K562 (cell line): ENCODE data around the gene RBKS. TPM values are rescaled to one million over a fixed set of nuclear protein-coding genes. Genes with fewer than 3 reads are reported as not detected.

Experiments used
- ATAC-seq: fragments of 200-7000 bp; cut with Tn5 transposase; 3 replicates; pipeline ENCODE4 v1.9.1; 2020; ENCODE audit warnings: moderate library complexity
- BruUV-seq: library from RNA; stranded (reverse); fragments of 400-500 nt; replicated peaks from 2 replicates; lab custom pipeline; 2021; lab: Mats Ljungman, UMichigan
- CTCF ChIA-PET: fragments of 300-600 bp; formaldehyde crosslinking; extraction: SDS; loops from one replicate; lab custom pipeline; 2021; ENCODE audit warnings: low intra/inter-chr PET ratio; lab: Yijun Ruan, JAX
- POLR2A ChIA-PET: fragments of 300-600, 350-650 bp; sonication (Branson Sonifier 250); formaldehyde crosslinking; extraction: SDS; loops from one replicate; lab custom pipeline; 2021; ENCODE audit warnings: antibody characterized with exemption, inconsistent platforms; lab: Yijun Ruan, JAX
- DNase-seq, 4 experiments: peaks; one replicate each; pipeline versions ENCODE4 v3.0.0 to v3.0.0-alpha.2; 2011 to 2018; ENCODE audit warnings: low spot score in 3 of 4, mixed read lengths in 3 of 4; ENCODE audit errors: extremely low read depth in 1 of 4
- FAIRE-seq: peaks from 2 replicates; lab custom pipeline; 2011; peaks lifted over from hg19 to GRCh38; lab: Jason Lieb, UNC
- H2AFZ ChIP-seq: 2 replicates; pipeline ENCODE4 v1.6.0; 2011; ENCODE audit warnings: low read depth, low read length, control low read depth, inconsistent platforms
- H3K27ac ChIP-seq: fragments of 200-600 bp; 3 replicates; pipeline ENCODE4 v1.8.0; 2011; ENCODE audit warnings: low read depth, mild to moderate bottlenecking, control low read depth, inconsistent platforms, low read length, moderate library complexity, mixed read lengths; ENCODE audit errors: extremely low read depth
- H3K27me3 ChIP-seq, 2 experiments: fragments of 300-600 bp in 1 of 2; 2 replicates in 1 of 2; 3 replicates in 1 of 2; pipeline versions ENCODE4 v1.6.0 to v1.8.0; 2011; ENCODE audit warnings: inconsistent platforms in 2 of 2, low read length in 2 of 2, mild to moderate bottlenecking in 1 of 2, mixed read lengths in 1 of 2, moderate library complexity in 1 of 2; ENCODE audit not compliant: control insufficient read depth in 2 of 2, insufficient read depth in 2 of 2
- H3K36me3 ChIP-seq: fragments of 300-600 bp; 3 replicates; pipeline ENCODE4 v1.8.0; 2011; ENCODE audit warnings: mild to moderate bottlenecking, low read length, inconsistent platforms; ENCODE audit not compliant: control insufficient read depth, insufficient read depth
- H3K4me1 ChIP-seq, 2 experiments: fragments of 200-600 bp in 1 of 2; replicated peaks in 1 of 2; 2 replicates in 1 of 2; 3 replicates in 1 of 2; pipeline versions ENCODE4 v1.5.1 to v1.8.0; 2011; ENCODE audit warnings: inconsistent platforms in 2 of 2, low read length in 2 of 2, mild to moderate bottlenecking in 1 of 2, mixed read lengths in 1 of 2, moderate library complexity in 1 of 2; ENCODE audit not compliant: control insufficient read depth in 2 of 2, insufficient read depth in 2 of 2
- H3K4me2 ChIP-seq: 2 replicates; pipeline ENCODE4 v1.6.1; 2011; ENCODE audit warnings: low read length, control low read depth, inconsistent platforms, mixed read lengths; ENCODE audit not compliant: insufficient read depth
- H3K4me3 ChIP-seq: fragments of 200-600 bp; sonication (generic), shearing (Covaris generic); 2 replicates; pipeline ENCODE4 v1.5.1; 2016; ENCODE audit warnings: control low read depth, inconsistent platforms
- H3K79me2 ChIP-seq: fragments of 200-600 bp; 3 replicates; pipeline ENCODE4 v1.8.0; 2011; ENCODE audit warnings: low read length, inconsistent platforms; ENCODE audit not compliant: control insufficient read depth, insufficient read depth
- H3K9ac ChIP-seq, 2 experiments: 2 replicates each; pipeline versions ENCODE4 v1.6.0 to v1.6.1; 2011; ENCODE audit warnings: low read depth in 2 of 2, low read length in 2 of 2, control low read depth in 1 of 2, inconsistent platforms in 1 of 2, mild to moderate bottlenecking in 1 of 2, mixed read lengths in 1 of 2; ENCODE audit not compliant: insufficient read depth in 1 of 2
- H3K9me1 ChIP-seq: one replicate; pipeline ENCODE4 v1.6.0; 2011; ENCODE audit warnings: inconsistent platforms, mild to moderate bottlenecking, low read length, moderate library complexity; ENCODE audit not compliant: control insufficient read depth, insufficient read depth
- H3K9me3 ChIP-seq: replicated peaks from 2 replicates; pipeline ENCODE4 v1.5.1; 2011; ENCODE audit warnings: low read depth, low read length, inconsistent platforms; ENCODE audit not compliant: control insufficient read depth, insufficient read depth
- H4K20me1 ChIP-seq: replicated peaks from 2 replicates; pipeline ENCODE4 v1.6.1; 2011; ENCODE audit warnings: low read length, inconsistent platforms, mixed read lengths; ENCODE audit not compliant: control insufficient read depth, insufficient read depth
- HNRNPLL ChIP-seq: fragments of 200-400 bp; formaldehyde crosslinking; IDR thresholded peaks from 2 replicates; pipeline ENCODE4 v1.6.1; 2017; ENCODE audit warnings: low read length, low read depth, mild to moderate bottlenecking; ENCODE audit not compliant: poor library complexity, severe bottlenecking
- ZNF41 ChIP-seq: fragments of 250-450 bp; sonication (Bioruptor Pico); conservative IDR thresholded peaks from 2 replicates; pipeline ENCODE4 v1.4.0; 2020; ENCODE audit warnings: mild to moderate bottlenecking
- WGBS: fragments of 100-300 bp; shearing (Covaris generic); methylation state at CpG from one replicate; pipeline ENCODE4 v1.1.6; 2016; ENCODE audit warnings: low coverage, mixed read lengths; ENCODE audit not compliant: insufficient coverage; ENCODE audit errors: missing lambda C conversion rate; 5-methylcytosine and 5-hydroxymethylcytosine counted together
- in situ Hi-C: fragments of 300-500 bp; cut with MboI; formaldehyde crosslinking; loops from 4 replicates; pipeline ENCODE4 v1.15.0; 2018; ENCODE audit warnings: inconsistent platforms, mixed read lengths
- intact Hi-C: fragments of 100-400 bp; cut with micrococcal nuclease; formaldehyde crosslinking; loops from 2 replicates; pipeline ENCODE4 v1.14.2; 2022
- polyA plus RNA-seq, 8 experiments: library from polyadenylated mRNA; depleted of rRNA in 4 of 8; stranded (reverse) in 5 of 8; unstranded in 3 of 8; fragments of >200 nt; fragmentation: Nextera tagmentation in 2 of 8; fragmentation: Illumina TruSeq in 1 of 8; extraction: Ambion mirVana in 2 of 8; extraction: Trizol in 1 of 8; gene quantifications; 2 replicates each; pipeline versions ENCODE4 v1.2.1 to v1.2.3, GENCODE V29; 2011 to 2014; ENCODE audit warnings: inconsistent platforms in 1 of 8, missing spikeins in 1 of 8
- total RNA-seq, 7 experiments: library from RNA; depleted of rRNA in 6 of 7; stranded (reverse); fragments of >200 nt in 6 of 7; fragmentation: Illumina TruSeq in 2 of 7; extraction: Trizol in 2 of 7; gene quantifications; 2 replicates each; pipeline versions ENCODE4 v1.2.1 to v1.2.3, GENCODE V29; 2011 to 2021; ENCODE audit warnings: low replicate concordance in 1 of 7
- TF ChIP-seq, protein P1 (sequence below): sonication (generic); formaldehyde crosslinking; IDR thresholded peaks from 2 replicates; pipeline ENCODE4 v1.8.0; 2022; ENCODE audit warnings: missing genetic modification reagents, mild to moderate bottlenecking, borderline replicate concordance
- TF ChIP-seq, protein P2 (sequence below): fragments of 250-450 bp; sonication (Bioruptor Pico); IDR thresholded peaks from 2 replicates; pipeline ENCODE4 v1.5.1; 2021; ENCODE audit warnings: mild to moderate bottlenecking
- TF ChIP-seq, protein P3 (sequence below), 2 experiments: fragments of 450-650 bp; IDR thresholded peaks; 2 replicates each; pipeline ENCODE4 v1.6.1; 2016; ENCODE audit warnings: mild to moderate bottlenecking in 2 of 2, borderline replicate concordance in 1 of 2, low read depth in 1 of 2, moderate library complexity in 1 of 2
- TF ChIP-seq, protein P4 (sequence below): fragments of 450-650 bp; IDR thresholded peaks from 2 replicates; pipeline ENCODE4 v1.6.1; 2017; ENCODE audit warnings: mild to moderate bottlenecking, moderate library complexity

RBKS gene
- total and polyA plus RNA-seq, 9 of the 15 experiments (the other 6 are each of a cell fraction or from before 2014, with no cell fraction given): 0.06 to 0.39 (median 0.19) TPM

DNA sequence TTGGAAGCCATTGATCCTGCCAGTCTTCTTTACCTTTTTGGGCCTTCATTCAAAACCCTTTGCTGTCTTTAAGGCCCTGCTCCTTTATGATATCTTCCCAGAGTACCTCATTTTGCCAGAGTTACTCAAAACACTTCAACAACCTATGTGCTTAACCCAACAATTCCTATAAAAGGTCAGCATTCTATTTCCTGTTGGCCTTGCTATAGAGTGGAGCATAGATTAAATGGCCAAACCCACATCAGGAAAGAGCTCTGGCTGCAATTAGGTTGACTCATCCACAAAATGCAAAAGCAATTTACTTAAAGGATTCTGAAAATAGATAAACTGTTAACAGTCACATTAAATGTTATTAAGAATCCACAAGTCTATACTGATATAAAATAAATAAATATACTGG lies 97.4 kb downstream of the RBKS start (continued):
- TF ChIP-seq, protein P1, sequence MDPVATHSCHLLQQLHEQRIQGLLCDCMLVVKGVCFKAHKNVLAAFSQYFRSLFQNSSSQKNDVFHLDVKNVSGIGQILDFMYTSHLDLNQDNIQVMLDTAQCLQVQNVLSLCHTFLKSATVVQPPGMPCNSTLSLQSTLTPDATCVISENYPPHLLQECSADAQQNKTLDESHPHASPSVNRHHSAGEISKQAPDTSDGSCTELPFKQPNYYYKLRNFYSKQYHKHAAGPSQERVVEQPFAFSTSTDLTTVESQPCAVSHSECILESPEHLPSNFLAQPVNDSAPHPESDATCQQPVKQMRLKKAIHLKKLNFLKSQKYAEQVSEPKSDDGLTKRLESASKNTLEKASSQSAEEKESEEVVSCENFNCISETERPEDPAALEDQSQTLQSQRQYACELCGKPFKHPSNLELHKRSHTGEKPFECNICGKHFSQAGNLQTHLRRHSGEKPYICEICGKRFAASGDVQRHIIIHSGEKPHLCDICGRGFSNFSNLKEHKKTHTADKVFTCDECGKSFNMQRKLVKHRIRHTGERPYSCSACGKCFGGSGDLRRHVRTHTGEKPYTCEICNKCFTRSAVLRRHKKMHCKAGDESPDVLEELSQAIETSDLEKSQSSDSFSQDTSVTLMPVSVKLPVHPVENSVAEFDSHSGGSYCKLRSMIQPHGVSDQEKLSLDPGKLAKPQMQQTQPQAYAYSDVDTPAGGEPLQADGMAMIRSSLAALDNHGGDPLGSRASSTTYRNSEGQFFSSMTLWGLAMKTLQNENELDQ (CRISPR knock-in tag): no peak
- TF ChIP-seq ZNF41: no peak
- TF ChIP-seq, protein P2, sequence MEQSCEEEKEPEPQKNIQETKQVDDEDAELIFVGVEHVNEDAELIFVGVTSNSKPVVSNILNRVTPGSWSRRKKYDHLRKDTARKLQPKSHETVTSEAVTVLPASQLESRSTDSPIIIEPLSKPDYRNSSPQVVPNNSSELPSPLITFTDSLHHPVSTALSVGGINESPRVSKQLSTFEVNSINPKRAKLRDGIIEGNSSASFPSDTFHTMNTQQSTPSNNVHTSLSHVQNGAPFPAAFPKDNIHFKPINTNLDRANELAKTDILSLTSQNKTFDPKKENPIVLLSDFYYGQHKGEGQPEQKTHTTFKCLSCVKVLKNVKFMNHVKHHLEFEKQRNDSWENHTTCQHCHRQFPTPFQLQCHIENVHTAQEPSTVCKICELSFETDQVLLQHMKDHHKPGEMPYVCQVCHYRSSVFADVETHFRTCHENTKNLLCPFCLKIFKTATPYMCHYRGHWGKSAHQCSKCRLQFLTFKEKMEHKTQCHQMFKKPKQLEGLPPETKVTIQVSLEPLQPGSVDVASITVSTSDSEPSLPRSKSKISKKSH (CRISPR knock-in tag): no peak

DNA sequence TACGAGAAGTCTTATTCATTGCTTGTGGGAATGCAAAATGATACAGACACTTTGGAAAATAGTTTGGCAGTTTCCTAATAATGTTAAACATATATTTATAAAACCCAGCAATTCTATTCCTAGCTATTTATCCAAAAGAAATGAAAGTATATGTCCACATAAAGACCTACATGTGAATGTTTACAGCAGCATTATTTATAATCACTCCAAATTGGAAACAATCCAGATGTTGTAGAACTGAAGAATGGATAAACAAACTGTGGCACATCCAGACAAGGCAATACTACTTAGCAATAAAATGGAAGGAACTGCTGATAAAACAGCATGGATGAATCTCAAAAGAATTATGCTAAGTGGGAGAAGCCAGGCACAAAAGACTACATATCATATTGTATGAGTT lies 99.4 kb downstream of the RBKS start:
- Histone ChIP-seq H3K4me3 (no peak overlapping the region), H2AFZ (no peak overlapping the region), H3K79me2 (no peaks in the 10 kb centered on the region), H3K9me3 (no peaks in the 10 kb centered on the region), H3K4me2 (no peak overlapping the region), H3K27me3 (peaks cover 0 to 4% of the 10 kb centered on the region in 2 experiments; a peak in 2 of 5 replicates), H3K36me3 (no peaks in the 10 kb centered on the region), H3K9me1 (no peaks in the 10 kb centered on the region), H3K27ac (no peak overlapping the region), H3K9ac (no peak overlapping the region), H4K20me1 (no peaks in the 10 kb centered on the region), H3K4me1 (no peaks in the 10 kb centered on the region)
- intact Hi-C loops (no loop called here), in situ Hi-C loops (no loop called here)
- FAIRE-seq (no peak), ATAC-seq (no peak), DNase-seq (no peak)
- no TSS peak for BruUV-seq
- CTCF ChIA-PET: no interaction called here
- WGBS: 50% methylated on average over 1 of the region's 1 CpG
- POLR2A ChIA-PET: interaction anchor here (2.3 kb wide), 1 partner anchor 18 kb away, joined by 8 read pairs; the partner anchor contains the start of gene MRPL33
- TF ChIP-seq, protein P3, sequence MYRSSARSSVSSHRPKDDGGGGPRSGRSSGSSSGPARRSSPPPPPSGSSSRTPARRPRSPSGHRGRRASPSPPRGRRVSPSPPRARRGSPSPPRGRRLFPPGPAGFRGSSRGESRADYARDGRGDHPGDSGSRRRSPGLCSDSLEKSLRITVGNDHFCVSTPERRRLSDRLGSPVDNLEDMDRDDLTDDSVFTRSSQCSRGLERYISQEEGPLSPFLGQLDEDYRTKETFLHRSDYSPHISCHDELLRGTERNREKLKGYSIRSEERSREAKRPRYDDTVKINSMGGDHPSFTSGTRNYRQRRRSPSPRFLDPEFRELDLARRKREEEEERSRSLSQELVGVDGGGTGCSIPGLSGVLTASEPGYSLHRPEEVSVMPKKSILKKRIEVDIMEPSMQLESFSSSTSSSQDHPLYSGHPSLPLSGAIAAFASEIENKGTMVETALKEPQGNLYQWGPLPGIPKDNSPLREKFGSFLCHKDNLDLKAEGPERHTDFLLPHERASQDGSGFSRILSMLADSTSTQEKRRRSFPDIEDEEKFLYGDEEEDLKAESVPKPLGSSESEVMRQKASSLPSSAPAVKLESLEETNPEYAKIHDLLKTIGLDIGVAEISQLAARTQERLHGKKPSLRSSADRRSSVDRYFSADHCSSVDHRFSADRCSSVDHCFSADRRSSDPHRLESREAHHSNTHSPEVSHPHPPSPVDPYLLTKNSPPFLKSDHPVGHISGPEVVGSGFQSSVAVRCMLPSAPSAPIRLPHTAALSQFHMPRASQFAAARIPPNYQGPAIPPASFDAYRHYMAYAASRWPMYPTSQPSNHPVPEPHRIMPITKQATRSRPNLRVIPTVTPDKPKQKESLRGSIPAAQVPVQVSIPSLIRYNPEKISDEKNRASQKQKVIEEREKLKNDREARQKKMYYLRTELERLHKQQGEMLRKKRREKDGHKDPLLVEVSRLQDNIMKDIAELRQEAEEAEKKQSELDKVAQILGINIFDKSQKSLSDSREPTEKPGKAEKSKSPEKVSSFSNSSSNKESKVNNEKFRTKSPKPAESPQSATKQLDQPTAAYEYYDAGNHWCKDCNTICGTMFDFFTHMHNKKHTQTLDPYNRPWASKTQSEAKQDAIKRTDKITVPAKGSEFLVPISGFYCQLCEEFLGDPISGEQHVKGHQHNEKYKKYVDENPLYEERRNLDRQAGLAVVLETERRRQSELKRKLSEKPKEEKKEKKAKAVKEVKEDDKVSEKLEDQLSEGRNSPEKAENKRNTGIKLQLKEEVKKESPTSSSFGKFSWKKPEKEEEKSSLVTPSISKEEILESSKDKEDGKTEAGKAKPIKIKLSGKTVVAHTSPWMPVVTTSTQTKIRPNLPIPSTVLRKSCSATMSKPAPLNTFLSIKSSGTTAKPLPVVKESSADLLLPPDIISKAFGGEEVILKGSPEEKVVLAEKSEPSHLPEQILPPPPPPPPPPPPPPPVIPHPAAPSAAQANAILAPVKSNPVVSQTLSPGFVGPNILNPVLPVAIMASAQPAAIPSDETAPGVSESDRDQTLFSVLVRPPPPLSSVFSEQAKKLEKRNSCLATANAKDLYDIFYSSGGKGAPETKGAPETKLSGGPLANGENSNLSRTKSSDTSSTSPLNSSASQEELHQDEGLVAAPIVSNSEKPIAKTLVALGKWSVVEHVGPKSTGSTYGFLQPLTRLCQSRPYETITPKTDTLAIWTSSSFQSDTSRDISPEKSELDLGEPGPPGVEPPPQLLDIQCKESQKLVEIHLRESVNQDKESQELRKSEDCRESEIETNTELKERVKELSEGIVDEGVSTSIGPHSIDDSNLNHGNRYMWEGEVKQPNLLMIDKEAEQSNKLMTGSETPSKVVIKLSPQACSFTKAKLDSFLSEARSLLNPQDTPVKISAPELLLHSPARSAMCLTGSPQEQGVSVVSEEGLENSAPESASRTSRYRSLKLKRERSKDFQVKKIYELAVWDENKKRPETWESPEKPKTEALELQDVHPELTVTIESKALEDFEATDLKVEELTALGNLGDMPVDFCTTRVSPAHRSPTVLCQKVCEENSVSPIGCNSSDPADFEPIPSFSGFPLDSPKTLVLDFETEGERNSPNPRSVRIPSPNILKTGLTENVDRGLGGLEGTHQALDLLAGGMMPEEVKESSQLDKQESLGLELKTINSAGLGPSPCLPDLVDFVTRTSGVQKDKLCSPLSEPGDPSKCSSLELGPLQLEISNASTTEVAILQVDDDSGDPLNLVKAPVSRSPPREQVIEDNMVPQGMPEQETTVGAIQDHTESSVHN (IDR thresholded peaks at IDR 0.05; ENCODE audit: borderline replicate concordance in 1 of 2, low read depth in 1 of 2): no peak
- no peak for TF ChIP-seq HNRNPLL
- TF ChIP-seq, protein P4, sequence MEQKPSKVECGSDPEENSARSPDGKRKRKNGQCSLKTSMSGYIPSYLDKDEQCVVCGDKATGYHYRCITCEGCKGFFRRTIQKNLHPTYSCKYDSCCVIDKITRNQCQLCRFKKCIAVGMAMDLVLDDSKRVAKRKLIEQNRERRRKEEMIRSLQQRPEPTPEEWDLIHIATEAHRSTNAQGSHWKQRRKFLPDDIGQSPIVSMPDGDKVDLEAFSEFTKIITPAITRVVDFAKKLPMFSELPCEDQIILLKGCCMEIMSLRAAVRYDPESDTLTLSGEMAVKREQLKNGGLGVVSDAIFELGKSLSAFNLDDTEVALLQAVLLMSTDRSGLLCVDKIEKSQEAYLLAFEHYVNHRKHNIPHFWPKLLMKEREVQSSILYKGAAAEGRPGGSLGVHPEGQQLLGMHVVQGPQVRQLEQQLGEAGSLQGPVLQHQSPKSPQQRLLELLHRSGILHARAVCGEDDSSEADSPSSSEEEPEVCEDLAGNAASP: no peak
